ENCODE results near the gene C3orf22.
"Not testable (repeated sequence)": the region's sequence is repeated elsewhere in the genome, so short reads cannot be mapped to it uniquely, and the experiment has no call there.

C3orf22 gene

GRCh38 chr3:126537730-126538281 is 20.9 kb downstream of the C3orf22 start:
- TF ChIP-seq CTCF (conservative IDR thresholded peaks at IDR 0.05) (no peak), ZFX (IDR thresholded peaks at IDR 0.05) (no peak)
- no peak overlapping the region for H3K27ac ChIP-seq

DNA sequence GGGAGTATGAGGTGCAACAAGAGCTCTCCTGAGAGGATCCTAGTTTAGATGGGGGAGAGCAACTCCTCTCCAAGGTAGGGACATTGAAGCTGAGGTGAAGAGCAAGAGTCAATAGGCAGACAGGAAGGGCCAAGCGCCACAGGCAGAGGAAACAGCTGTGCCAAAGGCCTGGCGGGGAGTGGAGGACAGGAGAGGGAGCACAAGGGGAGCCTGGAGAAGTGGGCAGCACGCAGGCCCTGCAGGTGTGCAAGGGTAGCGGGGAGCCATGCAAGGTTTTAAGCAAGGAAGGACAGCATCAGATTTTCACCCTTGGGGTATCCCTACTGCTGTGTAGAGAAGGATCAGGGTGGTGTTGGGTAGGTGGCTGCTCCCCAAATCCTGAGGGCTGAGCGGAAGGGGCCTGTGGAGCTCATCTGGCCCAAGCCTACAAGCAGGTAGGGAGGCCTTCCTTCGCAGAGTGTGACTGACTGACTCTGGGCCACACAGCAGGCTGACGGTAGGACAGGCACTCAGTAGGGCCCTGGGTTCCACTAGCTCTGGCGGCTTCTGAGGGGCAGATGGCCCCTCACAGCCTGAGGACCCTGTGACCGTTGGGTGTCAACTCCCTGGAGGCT is 21.5 kb downstream of the C3orf22 start:
- no peak overlapping the region for H3K27ac ChIP-seq
- TF ChIP-seq CTCF (conservative IDR thresholded peaks at IDR 0.05) (no peak), ZFX (IDR thresholded peaks at IDR 0.05) (no peak)

GRCh38 chr3:126536126-126536525 is 22.6 kb downstream of the C3orf22 start:
- TF ChIP-seq CTCF (conservative IDR thresholded peaks at IDR 0.05): no peak
- TF ChIP-seq ZFX (IDR thresholded peaks at IDR 0.05): no peak
- H3K27ac ChIP-seq: no peak overlapping the region

DNA sequence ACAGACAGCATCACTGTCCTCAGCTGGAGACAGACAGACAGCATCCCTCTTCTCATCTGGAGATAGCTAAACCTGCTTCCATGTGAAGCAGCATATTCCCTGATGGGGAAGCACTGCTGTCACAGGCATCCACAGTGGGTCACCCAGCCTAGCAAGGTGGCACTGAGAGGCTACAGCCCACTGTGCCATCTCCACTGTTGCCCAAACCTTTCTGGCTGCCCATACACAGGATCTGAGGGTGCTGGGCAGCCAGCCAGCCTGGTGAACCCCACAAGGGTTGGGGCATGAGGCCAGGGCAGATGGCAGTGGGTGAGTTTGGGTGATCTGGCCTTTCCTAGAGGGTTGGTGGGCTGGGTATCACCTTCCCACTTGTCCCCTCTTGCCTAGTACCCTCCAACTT is 23.1 kb downstream of the C3orf22 start:
- no peak for TF ChIP-seq ZFX (IDR thresholded peaks at IDR 0.05)
- TF ChIP-seq CTCF (conservative IDR thresholded peaks at IDR 0.05): no peak
- H3K27ac ChIP-seq: no peak overlapping the region

DNA sequence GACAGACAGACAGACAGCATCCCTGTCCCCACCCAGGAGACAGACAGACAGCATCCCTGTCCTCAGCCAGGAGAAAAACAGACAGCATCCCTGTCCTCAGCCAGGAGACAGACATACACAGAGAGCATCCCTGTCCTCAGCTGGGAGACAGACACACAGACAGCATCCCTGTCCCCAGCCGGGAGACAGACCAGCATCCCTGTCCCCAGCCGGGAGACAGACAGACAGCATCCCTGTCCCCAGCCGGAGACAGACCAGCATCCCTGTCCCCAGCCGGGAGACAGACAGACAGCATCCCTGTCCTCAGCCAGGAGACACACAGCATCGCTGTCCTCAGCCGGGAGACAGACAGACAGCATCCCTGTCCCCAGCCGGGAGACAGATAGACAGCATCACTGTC is 24.0 kb downstream of the C3orf22 start:
- not testable (repeated sequence) for H3K27ac ChIP-seq

- TF ChIP-seq ZFX (IDR thresholded peaks at IDR 0.05) (no peak), CTCF (conservative IDR thresholded peaks at IDR 0.05) (no peak)
- no peak overlapping the region for H3K27ac ChIP-seq
Observed at GRCh38 chr3:126533506-126533905, 25.2 kb downstream of the C3orf22 start.

GRCh38 chr3:126531051-126531330 is 27.7 kb downstream of the C3orf22 start:
- TF ChIP-seq CTCF (conservative IDR thresholded peaks at IDR 0.05): no peak
- no peak for TF ChIP-seq ZFX (IDR thresholded peaks at IDR 0.05)
- no peak overlapping the region for H3K27ac ChIP-seq

All from C4-2B (cell line).